Stimulated activated CD8-positive, alpha-beta memory T cell treated with anti-CD3 and anti-CD28 coated beads, Interleukin-12 subunit alpha, Interleukin-12 subunit beta, amount 100 ng/mL, for 24 hours (primary cell): ENCODE data around the gene GABRA4.

Experiments
- DNase-seq: peaks from one replicate; pipeline ENCODE4 v3.0.0-alpha.2; 2020; ENCODE audit errors: extremely low read depth

Gene GABRA4

DNA sequence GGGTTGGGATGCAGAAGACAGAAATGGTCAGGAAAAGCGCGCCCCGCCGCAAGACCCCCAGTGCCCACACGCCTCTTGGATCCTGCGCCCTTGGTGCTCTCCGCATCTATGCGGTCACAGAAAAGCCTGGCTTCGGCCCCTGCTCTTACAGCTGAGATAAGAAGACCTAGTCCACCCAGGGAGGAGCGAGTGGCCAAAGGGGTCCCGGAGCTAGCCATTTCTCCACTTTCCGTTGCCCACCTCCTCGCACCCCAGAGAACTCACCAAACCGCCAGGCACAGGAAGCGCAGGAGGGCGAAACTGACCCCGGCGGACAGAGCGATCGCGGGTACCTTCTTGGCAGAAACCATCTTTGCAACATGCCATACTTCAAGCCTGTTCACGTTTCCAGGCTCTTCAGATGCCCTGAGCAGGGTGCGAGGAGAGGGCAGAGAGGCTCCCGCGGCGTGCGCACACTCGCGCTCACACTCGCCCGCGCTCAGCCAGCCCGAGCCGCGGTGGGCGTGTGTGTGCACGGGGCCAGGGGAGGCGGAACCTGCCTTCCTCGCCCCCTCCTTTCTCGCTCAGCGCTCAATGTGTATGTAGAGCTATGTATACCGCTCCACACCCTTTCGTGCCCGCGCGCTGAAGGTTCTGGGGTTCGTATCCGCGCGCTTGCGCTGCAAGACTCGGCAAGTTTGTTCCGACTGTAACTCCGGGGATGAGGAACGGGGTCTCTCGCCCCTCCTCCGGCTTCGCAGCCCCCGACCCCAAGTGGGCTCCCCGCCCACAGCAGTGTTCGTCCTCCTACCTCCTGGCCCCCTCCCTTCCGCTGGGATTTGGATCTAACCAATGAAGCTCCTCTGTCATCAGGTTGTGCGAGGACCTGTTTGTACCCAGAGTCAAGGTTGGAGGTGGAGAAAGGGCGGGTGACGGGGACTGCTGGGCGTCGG is at the start of gene GABRA4:
TSS of gene GABRA4 (minus strand) at position 507 of the 932 bp plus-strand sequence. CDS start at position 350, 157 bp downstream.
- no peak for DNase-seq

DNA sequence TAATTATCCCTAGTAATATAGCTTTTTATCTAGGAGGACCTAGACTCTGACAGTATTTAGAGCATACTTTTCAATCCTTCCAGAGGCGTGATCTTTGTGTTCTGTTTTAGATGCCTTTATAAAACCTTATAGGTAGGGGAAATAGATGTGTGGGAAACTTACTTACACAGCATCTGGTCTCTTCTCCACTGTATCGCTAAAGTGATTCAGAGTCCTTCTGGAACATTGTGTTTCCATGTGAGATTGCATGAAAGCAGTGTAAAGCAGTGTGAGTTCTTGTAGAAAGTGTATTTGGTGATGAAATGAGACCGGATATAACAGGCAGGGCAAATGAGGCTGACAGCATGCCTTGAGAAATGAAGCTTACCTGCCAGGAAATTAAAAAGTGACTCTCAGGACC is 47.4 kb upstream of the GABRA4 start:
- no peak for DNase-seq

DNA sequence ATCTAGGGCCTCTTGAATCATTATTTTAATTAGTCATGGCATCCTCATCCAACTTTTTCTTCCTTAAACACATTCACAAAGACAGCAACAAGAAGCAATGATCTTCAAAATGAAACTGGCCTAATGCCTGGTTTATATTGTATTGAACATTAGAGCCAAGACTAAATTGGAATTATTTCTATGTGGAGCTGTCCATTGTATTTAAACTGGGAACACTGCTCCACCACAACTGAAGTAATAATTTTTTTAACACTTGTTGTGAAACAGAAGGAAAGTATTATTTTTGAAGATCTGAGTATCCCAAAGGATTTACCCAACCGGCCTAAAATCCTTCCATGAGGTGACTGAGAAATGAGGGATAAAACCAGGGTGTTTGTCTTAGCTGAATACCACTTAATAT is 44.9 kb upstream of the GABRA4 start:
- DNase-seq: no peak

DNA sequence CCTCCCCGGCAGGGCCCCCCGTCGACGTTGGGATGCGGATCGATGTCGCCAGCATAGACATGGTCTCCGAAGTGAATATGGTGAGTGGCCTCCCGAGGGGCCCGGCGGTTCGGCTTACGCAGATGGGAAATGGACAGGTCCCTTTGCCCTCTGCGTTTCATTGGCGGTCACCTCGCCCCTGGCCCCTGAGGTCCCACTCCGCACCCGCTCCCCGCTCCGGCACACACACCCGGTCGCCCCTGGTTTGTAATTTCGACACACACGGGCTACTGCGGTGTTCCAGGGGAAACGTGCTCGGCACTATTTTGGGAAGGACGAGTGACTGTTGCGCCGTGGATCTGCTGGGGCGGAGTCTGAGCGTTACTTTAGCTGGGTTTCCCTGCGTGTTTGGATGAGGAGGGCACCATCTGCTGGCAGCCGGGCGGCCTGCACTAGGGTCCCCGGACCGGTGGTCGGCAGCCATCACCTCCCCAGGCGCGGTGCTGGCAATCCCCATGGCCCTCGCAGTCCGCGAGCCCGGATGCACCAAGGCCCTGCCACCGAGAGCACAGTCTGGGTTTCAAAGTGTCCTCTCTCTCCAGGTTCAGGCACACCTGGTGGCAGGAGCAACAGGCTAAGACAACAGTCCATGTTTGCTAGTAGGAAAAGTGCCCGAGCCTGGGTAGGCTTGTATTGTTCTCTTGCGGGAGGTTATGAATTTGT is 39.2 kb upstream of the GABRA4 start:
- no peak for DNase-seq

DNA sequence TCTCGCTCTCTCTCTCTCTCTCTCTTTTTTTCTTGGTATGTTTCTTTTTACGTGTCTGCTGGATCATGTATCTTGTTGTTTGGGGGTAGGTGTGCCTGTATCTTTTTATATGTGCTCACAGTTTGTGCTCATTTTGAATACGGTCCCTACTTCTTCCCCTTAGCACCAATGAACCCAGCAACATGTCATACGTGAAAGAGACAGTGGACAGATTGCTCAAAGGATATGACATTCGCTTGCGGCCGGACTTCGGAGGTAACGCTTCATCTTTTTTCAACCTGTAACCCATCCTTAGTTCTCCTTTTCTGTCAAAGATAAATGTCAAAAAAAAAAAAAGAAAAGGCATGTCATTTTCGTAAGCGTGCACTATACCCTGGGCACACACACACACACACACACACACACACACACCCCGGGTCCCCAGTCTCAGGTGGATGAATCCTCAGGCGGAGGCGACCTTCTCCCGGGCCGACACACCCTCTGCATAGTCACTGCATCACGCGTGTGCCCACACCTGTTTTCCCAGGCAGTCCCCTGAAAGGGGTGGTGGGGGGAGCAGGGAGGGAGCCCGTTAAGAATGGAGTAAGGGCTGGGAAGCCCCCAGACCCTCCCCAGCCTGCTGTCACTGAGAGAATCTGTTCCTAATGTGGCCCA is 38.5 kb upstream of the GABRA4 start:
- no peak for DNase-seq

DNA sequence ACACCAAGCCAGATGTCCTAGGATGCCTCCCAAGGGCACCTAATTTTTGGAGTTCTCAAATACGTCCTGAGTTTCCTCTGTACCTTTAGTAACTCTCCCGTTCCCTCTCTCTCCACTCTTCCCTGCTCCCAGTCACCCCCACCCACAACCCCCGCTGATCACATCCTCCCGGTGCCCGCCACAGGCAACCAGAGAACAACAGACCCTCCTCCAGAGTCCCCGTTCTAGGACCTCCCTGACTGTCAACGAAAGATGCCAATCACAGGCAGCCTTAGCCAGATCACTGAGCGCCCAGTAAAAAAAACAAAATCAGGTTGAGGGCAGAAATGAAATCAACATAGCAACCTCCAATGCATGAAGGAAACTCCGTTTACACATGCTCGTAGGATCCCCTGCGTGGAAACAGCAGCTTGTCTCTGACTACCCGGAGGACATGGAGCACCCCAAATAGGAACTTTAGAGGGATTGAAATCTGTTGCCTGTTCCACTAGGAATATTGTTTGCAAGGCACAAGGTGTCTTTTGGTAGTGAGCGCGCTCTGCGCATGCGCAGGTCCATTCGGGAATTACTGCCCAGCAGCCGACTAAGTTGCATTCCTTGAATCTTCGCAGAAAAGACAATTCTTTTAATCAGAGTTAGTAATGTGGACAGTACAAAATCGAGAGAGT is 37.8 kb upstream of the GABRA4 start, which contains the start of gene GABRB1:
TSS of gene GABRB1 (plus strand) at position 557 of the 668 bp plus-strand sequence.
- no peak for DNase-seq

DNA sequence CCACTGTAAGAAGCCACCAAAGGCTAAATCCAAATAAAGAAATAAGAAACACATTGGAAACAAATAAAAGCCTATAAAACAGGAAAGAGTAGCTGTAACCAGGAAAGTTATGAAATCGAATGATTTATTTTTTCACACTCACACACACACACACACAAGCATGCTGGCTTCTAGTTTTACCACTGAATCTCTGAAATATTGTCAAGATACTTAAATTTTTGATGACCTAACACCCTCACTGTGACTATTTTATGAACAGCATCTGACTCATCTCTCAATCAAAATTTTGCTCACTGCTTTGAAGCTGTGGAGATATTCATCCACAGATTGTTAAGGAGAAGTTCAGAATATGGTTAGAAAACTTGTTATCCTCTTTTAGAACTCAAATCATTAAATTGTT is 24.1 kb upstream of the GABRA4 start:
- no peak for DNase-seq

DNA sequence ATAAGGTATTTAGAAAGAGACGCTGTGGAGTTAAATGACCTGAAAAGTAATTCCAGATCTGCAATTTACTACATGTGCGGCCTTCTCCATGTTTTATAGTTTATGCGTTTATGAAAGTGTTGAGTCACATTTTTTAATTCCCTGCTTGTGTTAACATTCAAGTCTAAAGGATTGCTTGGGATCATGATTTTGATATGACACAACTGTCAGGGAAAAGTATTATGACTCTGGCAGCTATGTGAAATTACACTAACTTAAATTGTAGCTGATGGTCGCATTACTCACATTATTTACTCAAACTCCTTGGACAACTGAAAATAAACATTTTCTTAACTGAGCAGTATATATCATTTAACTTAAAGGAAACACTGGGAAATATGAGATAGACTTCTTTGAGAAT is 23.7 kb upstream of the GABRA4 start:
- DNase-seq: no peak

DNA sequence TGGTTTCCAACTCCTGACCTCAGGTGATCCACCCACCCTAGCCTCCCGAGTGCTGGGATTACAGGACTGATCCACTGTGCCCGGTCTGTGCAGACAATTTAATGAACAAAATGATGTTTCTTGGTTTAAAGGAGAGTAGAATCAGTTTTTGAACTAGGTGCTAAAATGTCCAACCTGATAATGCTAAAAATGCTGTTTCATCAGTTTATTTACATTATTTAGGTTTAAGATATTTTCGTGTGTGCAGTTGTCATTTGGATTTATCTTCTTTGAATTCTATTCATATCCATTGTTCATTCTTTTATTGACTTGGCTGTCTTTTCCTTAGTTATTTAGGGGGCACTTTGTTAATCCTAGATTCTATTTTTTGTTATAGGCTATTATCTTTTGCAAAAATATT is 20.0 kb upstream of the GABRA4 start:
- DNase-seq: no peak

DNA sequence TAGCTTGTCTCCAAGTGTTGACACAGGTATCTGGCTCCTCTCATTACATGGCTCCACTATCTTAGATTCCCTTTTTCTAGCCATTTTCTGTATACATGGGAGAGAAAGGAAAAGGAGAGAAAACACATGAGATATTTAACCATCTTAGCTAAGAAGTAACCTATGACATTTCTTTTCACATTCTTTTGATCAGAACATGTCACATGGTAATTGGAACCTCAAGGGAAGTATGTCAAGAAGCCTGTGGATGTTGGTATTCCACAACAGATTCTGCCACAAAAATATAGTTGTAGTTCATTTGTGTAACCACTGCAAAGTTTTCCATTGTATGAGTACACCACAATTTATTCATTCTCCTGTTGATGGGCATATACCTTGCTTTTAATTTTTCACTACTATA is 19.3 kb upstream of the GABRA4 start:
- no peak for DNase-seq

DNA sequence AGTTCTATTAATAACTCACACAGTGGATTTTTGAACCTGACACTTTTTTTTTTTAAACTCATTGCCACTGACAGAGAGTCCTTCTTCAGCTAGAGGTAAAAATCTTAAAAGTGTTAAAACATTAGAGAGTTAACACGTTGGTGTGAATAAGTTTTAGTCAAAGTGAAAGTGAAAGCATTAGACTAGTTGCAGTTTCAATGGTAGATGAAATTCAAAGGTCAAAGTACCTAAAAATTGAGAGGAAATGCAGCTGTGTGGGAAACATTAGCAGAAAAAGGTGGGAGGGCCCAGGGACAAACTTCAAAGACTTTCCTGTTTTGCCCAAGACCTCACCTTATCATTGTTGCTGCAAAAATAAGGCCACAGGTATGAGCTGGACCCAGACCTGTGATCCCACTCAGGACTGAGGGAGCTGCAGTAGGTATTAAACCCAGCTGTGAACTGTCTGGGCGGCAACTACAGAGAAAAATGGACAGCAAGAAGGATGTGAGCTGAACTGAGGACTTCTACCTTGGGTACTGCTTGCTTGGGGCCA is 17.6 kb upstream of the GABRA4 start:
- DNase-seq: no peak

DNA sequence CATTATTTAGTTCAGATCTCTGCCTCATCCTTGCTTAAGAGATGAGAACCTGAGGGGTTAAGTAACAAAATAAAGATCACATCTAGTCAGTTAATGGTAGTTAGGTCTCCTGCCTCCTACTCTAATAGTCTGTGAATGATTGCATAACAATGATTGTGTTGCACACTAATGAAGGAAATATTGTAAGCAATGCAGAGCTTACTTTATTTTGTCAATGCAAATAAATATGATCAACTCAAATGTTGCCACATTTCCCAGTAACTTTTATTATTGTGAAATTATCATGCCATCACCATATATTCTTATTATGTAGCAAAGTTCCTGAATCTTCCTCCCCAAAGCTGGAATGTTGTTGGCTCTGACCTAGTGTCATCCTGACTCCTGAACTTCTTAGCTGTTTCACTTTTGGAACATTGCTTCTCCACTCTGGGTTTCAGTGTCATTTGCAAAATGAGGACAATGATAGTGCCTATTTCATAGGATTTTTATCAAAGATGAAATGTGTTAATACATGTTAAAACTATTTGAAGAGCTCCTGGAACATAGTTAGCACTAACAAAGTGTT is 17.0 kb upstream of the GABRA4 start:
- no peak for DNase-seq

DNA sequence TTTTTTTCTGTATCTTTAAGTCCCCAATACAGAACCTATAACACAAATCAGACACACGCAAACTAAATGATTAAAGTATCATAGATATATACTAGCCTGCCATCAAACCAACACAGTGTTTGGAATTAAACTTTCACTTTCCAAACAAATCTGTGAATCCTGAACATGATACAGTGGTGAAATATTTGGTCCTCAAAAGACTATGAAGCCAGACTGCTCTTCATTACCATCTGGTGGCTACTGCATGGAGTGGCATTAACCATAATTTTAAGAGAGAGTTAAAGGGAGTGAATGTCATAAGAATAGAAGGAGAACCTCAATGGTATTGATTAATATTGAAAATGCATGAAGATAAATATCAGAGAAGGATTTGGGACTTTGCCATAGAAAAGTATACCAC is 9.2 kb upstream of the GABRA4 start:
- no peak for DNase-seq

DNA sequence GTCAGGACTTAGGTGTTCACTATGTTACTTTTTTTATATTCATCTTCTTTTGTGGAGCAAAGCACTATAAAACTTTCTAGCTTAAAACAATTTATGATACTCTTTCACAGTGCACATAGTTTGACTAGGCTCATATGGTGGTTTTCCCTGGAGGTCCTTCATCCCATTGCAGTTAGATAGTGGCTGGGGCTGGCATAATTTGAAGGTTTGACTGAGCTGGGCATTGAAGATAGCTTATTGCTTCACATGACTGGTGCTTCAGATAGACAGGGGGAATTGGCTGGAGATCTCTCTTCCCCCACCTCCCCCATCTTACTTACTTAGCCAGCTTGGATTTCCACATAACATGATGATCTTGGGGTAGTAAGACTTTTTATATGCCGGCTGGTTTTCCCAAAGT is 7.0 kb upstream of the GABRA4 start:
- no peak for DNase-seq

DNA sequence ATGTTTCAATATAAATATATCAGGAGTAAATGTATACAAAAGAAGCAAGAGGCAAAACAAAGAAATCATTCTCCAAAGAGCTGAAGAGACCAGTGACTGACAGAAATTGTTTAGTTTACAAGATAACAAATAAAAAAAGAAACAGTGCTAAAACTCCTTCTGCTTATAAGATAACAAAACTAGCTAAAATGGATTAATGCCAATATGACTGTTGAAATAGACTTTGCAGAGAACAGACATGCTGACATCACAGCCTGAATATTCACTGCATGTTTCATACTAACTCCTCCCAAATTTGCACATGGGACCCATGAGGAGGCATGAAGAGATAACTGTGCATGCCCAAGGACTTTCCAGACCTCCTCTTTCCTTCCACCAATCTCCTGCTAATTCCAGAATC is 6.2 kb upstream of the GABRA4 start:
- no peak for DNase-seq

DNA sequence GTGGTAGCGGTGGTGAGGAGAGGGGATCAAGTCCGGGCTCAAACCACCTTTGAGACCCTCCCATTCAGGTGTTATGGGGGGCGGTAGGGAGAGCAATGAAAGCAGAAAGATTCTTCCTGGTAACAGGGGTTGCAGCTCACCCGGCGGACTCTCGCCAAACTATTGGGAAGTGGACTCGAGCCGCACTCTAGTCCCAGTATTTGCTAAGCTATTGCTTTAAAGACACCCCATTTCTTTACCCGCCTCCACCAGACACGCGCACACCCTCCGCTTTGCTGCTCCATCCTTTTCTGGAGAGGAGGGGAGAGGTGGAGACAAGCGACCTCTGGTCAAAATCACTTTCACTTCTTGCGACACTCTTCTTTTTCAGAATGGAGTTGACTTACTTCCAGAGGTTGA is 625 bp upstream of the GABRA4 start:
- no peak for DNase-seq

DNA sequence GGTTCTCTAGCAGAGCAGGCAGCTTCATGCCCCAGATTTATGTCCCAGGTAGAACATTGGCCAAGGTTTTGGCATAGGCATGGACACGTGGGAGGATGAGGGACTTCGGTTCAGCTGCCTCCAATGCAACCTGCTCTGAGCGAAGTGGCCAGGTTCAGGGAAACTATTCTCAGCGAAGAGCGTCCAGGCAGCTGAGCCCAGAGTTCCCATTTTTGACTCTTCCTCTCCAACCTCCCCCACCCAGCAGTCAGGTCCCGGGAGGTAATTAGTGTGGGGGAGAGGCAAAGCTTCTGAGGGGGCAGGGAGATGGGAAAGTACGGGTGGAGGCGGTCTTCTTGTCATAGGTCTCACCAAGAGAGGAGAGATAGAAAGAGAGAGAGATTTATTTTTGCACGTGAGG is 1.0 kb downstream of the GABRA4 start:
- no peak for DNase-seq

DNA sequence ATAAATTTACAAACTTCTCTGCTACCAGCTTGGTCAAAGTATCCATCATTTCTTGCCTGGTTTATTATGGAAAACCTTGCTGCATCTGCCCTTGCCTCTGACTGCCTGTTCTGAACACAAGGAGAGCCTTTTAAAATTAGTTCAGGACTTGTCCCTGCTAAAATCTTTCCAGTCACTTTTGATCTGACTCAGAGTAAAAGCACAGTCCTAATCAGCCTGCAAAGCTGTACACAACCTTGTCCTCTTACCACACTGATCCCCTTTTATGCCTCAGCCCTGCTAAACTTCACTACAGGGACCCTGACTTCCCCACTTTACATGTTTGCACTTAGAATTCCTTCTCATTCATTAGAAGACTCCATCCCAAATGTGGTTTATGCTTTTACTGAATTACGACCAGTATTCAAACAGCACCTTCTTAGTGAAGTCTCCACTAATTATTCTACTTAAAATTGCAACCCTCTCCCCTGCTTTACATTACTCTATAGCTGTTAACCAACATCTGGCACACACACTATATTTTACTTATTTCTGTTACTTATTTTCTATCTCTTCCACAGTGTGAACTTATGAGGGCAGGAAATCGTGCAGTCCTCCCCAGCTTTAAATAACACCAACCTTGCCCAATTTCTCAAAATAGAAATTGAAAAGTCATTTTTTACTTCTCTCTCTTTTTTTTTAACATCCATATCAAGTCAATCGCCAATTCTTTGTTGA is 6.3 kb downstream of the GABRA4 start:
- no peak for DNase-seq

DNA sequence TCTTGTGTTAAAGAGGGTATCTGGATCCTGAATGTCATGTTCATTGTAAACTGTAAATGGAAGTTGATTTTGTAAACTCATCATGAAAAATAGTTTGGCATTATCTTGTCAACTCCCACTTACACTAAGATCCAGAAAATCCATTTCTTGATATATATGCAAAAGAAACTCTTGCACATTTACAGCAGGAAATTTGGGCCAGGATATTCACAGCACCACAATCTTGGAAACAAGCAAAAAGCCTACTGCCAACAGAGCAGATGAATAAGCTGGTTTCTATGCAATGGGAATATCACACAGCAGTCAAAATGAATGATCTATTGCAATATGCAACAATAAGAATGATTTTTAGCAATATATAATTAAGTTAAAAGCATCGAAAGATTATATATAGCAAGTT is 8.6 kb downstream of the GABRA4 start:
- no peak for DNase-seq

DNA sequence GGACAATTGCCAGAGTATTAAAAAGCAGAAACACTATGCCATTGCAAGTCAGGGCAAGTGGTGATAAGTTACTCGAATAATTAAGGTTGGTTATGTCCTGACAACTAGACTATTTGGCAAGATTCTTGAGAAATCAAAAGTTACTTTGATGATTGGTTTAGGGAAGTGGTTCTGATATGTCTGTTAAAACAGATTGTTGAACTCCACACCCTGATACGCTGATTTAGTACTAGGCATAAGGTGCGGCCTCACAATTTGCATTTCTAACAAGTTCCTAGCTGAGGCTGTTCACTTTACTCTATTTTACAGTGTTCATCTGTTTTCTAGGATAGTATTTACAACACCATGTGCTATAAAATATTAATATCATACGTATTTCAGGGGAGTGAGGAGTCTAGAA is 12.5 kb downstream of the GABRA4 start:
- DNase-seq: no peak

DNA sequence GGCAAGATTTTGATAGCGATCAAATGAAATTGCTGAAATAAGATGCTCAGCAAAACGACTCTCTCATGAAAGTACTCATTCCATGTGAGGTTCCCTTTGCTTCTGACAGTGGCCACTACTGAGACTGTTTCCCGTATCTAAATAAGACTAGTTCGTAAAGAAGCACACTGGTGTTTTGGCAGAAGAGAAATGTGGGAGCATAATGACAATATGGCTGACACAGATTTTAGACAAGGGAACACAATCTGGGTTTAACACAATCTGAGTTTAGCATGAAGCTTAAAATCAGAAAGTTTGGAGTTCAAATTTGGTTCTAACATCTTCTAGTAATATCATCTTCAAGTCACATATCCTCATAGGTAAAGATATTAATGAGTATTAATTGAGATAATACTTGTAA is 13.7 kb downstream of the GABRA4 start:
- DNase-seq: no peak
